GM12865 (cell line): Measurements from ENCODE around the gene NFATC1.

Source experiments
- DNase-seq: peaks from one replicate; pipeline ENCODE4 v3.0.0; 2010; ENCODE audit warnings: low read depth
- H3K4me3 ChIP-seq: 2 replicates; pipeline ENCODE4 v1.5.1; 2011; ENCODE audit warnings: mild to moderate bottlenecking, low read depth, low read length, control low read depth
- CTCF ChIP-seq: IDR thresholded peaks from 2 replicates; pipeline ENCODE4 v1.5.1; 2011; ENCODE audit warnings: low read length, control low read depth, low read depth, inconsistent platforms; ENCODE audit not compliant: insufficient read depth; ENCODE audit errors: missing control alignments

The NFATC1 gene

DNA sequence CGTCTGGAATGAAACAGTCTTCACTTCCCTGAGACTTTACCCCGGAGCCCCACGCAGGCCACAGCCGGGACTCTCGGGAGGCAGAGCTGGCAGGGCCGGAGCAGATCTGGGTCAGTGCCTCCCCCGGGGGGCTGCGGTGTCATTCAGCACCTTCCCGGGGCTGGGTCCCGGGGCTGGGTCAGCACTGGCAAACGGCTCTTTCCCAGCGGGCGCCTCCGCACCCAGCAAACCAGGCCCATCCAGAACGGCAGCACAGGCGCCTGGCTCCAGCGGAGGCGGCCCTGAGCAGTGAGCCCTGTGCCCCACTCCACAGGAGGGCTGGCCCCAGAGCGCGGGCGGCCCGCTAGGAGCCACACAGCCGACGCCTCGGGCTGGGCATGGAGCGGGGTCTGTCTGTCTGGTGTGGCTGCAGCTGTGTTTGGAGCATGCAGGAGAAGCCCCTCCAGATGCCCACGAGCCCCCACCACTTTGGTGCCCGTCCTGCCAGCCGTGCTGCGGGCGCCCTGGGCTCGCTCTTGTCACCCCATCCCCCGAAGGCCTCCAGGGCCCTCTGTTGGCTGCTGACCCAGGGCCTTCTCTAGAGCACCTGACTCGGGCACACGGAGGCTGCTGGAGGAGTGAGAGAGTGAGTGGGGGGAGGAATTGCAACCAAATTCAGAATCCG, 151.8 kb downstream of the NFATC1 start:
- no peak overlapping the region for H3K4me3 ChIP-seq
- no peak for DNase-seq
- TF ChIP-seq CTCF, result no peak

DNA sequence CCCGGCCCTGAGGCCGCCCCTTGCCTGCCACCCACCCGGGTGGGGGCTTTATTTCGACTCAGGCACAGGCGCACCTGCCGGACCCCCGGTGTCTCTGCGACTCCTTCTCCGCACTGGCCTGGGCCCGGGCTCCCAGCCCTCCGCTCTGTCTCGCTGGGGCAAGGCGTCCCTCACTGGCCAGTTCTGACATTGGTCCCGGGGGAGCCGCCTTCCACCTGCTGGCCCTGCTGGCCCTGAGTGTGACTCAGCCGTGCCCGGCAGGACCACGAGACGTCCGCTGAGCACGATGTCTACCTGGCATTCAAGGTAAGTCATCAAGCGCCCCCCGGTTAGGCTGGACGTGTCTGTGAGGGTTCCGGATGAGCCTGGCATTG, 152.3 kb downstream of the NFATC1 start:
- no peak for DNase-seq
- H3K4me3 ChIP-seq, result no peak overlapping the region
- no peak for TF ChIP-seq CTCF

GRCh38 chr18:79548621-79548985, 152.9 kb downstream of the NFATC1 start:
- H3K4me3 ChIP-seq, result no peak overlapping the region
- DNase-seq, result no peak
- TF ChIP-seq CTCF, result no peak

GRCh38 chr18:79548986-79549637, 153.4 kb downstream of the NFATC1 start:
- no peak for TF ChIP-seq CTCF
- H3K4me3 ChIP-seq, result no peak overlapping the region
- no peak for DNase-seq

- no peak for DNase-seq
- TF ChIP-seq CTCF, result no peak
- H3K4me3 ChIP-seq, result no peak overlapping the region
Measured at GRCh38 chr18:79549638-79550000, 153.9 kb downstream of the NFATC1 start.

DNA sequence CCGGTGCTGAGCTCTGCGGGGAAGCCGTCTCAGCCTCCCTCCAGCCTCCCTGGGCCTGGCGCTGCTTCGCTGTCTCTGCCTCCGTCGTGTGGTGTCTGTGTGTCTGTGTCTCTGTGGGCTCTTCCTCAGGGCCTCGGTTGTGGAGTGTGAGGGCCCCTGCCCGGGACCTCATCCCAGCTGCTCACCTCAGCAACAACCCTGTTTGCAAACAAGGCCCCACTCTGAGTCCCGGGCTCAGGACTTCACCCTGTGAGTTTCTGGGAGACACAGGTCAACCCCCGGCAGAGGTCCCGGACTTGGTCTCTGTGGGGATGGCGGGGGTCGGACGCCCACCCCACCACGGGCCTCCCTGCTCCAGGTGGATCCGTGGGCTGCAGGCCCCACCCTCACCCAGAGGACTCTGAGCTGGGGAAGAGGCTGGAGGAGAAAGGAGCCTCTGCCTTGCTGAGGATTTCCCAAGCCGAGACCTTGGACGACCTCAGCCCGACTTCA, 156.5 kb downstream of the NFATC1 start:
- DNase-seq, result no peak
- TF ChIP-seq CTCF, result no peak
- H3K4me3 ChIP-seq, result no peak overlapping the region

- no peak for DNase-seq
- no peak overlapping the region for H3K4me3 ChIP-seq
- TF ChIP-seq CTCF, result no peak
Measured at GRCh38 chr18:79552696-79553095, 157.0 kb downstream of the NFATC1 start.
